HG03432 (cell line): ENCODE data around the gene DPCD.
A peak's percentile ranks its signal among the peaks of the same experiment; 100 is the strongest.

Experiments
- ATAC-seq: cut with Tn5 transposase; IDR thresholded peaks from one replicate; pipeline ENCODE4 v1.9.1; 2021; ENCODE audit warnings: mild to moderate bottlenecking, moderate library complexity; ENCODE audit not compliant: unreplicated experiment

The DPCD gene

DNA sequence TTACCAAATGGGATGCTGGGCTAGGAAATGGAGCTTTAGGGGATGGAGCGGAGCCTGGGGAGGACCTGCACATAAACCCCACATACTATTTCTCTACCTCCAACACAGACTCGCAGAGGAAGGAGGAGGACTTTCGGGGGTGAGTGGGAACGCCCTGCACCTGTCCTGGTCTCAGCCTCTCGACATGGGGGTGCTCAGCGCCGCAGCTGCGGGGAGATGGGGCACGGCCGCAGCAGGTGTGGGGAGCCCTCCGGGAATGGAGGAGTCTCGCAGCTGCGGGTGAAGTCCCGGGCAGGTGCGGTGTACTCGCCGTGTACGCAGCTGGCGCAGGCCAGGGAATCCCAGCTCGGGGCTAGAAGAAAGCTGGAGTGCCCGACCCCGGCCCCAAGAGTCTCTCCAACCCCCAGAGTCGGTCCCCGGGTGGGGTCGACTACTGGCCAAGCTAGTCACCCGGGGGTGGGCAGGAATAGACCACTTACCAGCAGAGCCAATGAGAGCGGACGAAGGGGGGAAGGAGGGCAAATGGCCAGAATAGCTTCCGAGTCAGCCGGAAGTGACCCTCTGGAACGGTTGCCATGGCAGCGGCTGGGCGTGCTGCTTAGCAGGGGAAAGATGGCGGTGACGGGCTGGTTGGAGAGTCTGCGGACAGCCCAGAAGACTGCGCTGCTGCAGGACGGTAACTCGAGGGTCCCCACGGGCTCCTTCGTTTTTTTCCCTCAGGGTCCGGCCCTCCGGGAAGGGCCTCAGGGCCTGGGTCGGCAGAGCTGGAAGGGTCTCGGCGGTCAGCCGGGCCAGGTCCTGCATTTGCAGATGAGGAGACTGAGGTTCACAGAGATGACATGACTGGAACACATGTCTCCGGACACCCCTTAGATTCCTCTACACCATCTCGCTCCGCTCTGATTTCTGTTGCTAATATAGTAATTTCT lies at the start of gene DPCD, which contains the start of gene POLL:
Gene DPCD, plus strand, starts transcription at position 597 of the 929 bp plus-strand sequence. Its CDS starts 16 bp downstream, at position 613.
Gene POLL, minus strand, starts transcription at position 533 of the 929 bp plus-strand sequence. CDS start 897 bp downstream, outside the sequence.
- peak; percentile 99 for ATAC-seq

GRCh38 chr10:101538446-101538845 lies 49.7 kb upstream of the DPCD start:
- no peak for ATAC-seq

DNA sequence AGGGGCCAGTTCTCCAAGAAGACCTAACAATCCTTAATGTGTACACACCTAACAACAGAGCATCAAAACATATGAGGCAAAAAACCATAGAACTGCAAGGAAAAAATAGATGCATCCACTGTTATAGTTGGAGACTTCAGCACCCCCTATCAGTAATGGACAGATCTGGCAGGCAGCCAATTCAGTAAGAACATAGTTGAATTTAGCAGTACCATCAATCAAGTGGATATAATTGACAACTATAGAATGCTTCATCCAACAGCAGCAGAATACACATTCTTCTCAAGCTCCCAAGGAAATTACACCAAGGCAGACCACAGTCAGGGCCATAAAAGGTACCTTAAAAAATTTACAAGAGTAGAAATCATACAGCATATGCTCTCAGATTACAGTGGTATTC lies 42.2 kb upstream of the DPCD start:
- ATAC-seq = no peak

DNA sequence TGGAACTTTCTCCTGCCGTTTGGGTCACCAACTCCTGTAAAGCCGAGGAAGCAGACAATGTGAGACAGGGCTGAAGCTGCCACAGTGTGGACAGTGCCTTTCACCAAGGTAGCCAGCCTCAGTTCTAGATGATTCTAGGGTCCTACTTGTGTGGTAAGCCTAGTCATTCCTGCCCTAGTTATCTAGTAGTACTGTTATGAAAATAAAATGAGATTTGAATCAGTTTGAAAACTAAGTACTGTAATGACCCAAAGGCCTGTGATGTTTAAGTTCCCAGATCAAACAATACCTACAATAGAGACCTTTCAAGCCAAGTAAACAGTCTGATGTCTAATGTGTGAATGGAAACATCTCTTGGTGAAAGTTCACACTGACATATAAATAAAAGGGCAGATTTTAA lies 37.2 kb upstream of the DPCD start:
- ATAC-seq = no peak

GRCh38 chr10:101552442-101552841 lies 35.7 kb upstream of the DPCD start:
- ATAC-seq = no peak

- no peak for ATAC-seq
Observed at GRCh38 chr10:101557541-101557940, 30.6 kb upstream of the DPCD start.

DNA sequence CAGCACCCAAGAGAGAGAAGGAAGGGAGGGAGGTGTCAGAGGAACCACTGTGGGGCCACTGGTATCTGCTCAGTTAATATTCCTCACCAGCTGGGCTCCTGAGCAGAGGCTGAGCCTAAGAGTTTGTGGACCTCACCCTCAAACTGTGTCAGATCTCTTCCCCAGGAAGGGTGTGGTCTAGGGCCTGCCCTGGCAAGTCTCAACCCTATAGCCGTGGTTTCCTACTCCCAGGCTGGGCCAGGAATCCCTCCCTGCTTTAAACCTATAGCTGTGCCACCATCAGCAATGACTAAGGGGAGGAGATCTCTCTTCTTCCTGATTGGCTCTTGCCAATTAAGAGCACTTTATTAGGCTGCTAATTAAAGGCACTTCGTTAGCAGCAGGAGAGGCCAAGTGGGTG lies 29.9 kb upstream of the DPCD start:
- ATAC-seq = no peak

DNA sequence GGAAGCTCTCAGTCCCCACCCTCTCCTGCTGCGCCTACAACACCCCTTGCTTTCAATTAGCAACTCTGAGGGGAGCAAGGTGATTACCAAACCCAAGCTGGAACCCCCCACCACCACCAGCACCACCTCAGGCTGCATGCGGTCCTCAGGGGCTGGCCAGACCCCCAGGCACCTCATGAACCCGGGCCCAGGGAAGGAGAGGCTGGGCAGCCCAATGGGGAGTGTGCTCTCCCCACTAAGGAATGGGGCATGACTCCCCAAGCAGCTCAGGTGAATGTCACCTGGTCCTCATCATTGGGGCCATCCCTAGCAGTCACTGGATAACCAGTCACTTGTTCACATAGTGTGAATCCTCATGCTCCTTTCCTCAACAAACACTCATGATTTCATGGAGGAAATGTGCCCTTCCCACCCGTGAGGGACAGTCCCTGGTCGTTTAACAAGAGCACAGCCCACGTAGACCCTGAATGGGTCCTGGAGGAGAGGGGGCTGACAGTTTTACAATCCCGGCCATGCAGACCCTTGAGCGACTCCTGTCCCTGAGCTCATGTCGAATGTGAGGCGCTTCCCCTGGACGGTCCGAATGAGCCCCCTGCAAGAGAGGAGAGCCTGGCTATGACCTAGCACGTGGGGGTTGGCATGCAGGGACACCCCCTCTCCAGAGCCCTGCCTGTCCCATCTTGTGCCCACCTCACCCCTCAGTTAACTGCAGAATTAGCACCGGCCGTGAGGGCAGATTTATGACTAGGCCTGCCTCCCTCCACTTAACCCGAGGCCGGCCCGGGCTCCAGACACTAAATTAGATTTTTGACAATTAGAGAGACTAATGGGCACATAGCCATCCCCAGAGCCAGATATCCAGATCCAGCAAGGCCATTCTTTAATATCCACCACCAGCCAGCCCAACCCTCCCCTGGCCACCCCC lies 29.2 kb upstream of the DPCD start:
- no peak for ATAC-seq

GRCh38 chr10:101559596-101560297 lies 28.4 kb upstream of the DPCD start:
- no peak for ATAC-seq

DNA sequence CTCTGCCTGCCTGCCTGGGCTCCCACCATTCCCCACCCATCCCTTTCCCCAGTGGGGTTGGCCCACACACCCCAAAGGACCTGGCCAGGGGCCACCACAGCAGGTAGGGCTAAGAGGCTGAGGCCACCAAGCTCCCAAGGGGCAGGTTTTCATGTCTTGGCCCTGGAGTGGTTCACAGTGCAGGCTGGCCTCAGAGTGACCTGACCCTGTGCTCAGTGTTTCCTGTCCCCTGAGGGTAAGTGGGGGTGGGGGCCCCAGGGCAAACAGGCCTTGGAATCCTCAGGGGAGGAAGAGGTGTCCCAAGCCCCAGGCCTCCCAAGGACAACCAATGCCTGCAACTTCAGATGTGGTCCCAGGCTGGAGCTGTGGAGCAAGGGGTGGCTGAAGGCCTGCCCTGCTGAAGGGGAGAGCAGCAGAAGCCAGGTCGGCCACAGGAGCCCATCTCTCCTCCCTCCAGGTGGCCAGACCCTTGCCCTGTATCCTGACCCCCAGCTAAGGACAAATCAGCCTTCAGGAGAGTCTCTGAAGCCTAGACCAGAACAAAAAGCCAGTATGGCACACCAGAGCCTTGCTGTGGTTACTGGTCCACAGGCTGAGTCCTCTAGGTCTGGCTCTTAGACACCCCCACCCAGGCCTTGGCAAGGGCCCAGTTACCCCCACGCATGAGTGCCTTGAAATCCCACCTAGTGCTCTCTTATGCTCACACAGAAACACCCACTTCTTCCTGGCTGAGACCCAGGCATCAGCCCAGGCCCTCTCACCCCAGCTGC lies 27.6 kb upstream of the DPCD start:
- no peak for ATAC-seq

GRCh38 chr10:101561068-101561915 lies 26.8 kb upstream of the DPCD start:
- no peak for ATAC-seq

DNA sequence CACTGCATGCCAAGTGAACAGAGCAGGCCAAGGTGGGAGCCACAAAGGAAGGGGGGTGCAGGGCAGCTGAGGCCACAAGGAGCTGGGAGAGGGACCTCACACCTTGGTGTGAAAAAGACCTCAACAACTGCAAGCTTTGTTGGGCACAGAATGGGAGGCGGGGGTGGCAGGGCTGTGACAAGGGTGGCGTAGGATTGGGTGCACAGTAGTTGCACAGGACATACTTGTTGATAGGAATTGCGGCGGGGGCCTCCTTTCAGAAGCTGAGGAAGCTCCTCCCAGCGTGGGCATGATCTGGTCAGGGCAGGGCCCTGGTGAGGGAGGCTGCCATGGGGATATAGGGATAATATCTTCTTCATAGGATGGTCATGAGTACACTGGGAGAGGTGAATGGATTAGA lies 25.9 kb upstream of the DPCD start:
- no peak for ATAC-seq

DNA sequence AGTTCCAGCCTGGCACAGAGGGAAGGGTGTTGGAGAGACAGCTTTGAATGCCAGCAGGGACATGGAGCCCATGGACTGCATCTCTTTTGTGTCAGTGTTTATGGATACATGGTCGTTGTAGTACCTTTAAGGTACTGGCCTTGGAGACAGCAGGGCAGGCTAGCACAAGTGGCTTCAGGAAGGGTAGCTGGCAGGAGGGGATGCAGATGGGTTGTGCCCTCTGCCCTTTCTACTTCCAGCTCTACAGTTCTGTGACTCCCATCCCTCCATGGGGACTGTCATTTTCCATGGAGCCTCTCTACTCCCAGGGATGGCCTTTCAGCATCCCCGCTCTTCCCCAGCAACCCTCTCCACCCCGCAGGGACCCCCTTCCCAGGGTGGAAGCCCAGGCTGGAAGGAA lies 25.1 kb upstream of the DPCD start:
- ATAC-seq = no peak

- no peak for ATAC-seq
Observed at GRCh38 chr10:101563497-101564040, 24.6 kb upstream of the DPCD start.

GRCh38 chr10:101564490-101564991 lies 23.6 kb upstream of the DPCD start:
- ATAC-seq = no peak

DNA sequence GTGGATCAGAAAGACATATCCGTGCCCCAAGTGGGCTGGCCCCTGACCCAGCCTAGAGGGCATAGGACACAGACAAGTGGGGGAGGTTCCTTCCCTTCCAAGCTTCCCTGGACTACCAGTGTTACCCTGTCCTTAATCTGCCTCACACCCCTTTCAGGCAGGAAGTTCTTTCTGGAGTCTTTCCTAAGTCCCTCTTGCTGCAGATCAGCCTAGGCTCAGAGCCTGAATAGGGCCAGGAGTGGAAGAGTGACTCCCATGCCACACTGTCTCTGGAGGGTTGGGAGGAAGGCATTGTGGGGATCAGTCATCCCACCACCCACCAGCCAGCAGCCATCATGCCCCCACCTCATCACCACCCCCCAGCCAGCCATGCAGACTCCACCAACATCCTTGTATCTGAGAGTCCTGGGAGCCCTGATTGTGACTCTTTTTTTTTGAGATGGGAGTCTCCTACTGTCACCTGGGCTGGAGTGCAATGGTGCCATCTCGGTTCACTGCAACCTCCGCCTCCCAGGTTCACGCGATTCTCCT lies 22.7 kb upstream of the DPCD start:
- ATAC-seq = no peak

GRCh38 chr10:101565936-101566332 lies 22.2 kb upstream of the DPCD start:
- ATAC-seq = no peak

DNA sequence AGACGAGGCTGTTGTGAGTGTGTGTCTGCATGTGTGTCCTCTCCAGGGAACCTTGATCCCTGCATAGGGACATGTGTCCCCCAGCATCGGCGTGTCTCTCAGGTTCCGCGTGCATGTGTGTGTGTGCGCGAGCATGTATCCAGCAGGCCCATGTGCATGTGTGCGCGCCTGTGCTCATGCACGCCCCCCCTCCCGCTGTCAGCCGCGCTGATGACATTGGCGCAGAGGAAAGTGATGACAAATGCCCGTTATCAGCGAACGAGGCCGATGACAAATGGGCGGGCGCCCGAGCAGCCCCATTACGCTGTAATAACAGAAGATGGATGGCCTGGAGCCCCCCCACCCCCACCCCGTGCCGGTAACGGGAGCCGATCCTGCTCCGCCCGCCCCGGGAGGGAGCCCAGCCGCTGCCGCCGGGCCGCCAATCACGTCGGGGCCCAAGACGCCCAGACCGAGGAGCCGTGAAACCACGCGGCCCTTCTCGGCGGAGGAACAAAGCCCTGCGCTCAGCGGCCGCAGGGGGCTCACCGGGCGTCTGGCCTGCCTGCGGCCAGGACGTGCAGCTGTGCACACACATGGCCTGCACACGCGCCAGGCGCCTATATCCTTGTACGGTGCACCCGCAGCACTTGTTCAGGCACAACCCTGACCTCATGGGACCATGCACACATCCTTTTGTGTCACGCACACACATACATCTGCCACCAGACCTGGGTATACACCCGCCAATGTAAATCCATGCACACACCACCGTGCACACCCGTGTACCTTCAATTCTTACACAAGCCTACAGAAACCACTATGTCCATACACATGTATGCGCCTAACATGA lies 21.6 kb upstream of the DPCD start:
- no peak for ATAC-seq
